CD4-positive, alpha-beta T cell treated with Interleukin-2 at 100 ng/mL for 4 hours (primary cell): ENCODE measurements around the gene KAT2A.
A peak's percentile ranks its signal among the peaks of the same experiment; 100 is the strongest.

Experiments used
- DNase-seq: peaks from one replicate; pipeline ENCODE4 v3.0.0-alpha.2; 2020; ENCODE audit warnings: low spot score

The KAT2A gene

GRCh38 chr17:42114118-42114517, 7.0 kb downstream of the KAT2A start:
- no peak for DNase-seq

GRCh38 chr17:42113293-42114069, 7.7 kb downstream of the KAT2A start:
- DNase-seq = no peak

- peak; percentile 86 for DNase-seq
Measured at GRCh38 chr17:42112552-42113176, 8.5 kb downstream of the KAT2A start, which contains the start of gene DHX58. Gene DHX58, minus strand, starts transcription at chr17:42112714. Its CDS starts 822 bp downstream, at chr17:42111892.

- DNase-seq = peak; percentile 33
Measured at GRCh38 chr17:42111871-42112551, 9.2 kb downstream of the KAT2A start.

GRCh38 chr17:42111265-42111636, 9.9 kb downstream of the KAT2A start:
- no peak for DNase-seq

DNA sequence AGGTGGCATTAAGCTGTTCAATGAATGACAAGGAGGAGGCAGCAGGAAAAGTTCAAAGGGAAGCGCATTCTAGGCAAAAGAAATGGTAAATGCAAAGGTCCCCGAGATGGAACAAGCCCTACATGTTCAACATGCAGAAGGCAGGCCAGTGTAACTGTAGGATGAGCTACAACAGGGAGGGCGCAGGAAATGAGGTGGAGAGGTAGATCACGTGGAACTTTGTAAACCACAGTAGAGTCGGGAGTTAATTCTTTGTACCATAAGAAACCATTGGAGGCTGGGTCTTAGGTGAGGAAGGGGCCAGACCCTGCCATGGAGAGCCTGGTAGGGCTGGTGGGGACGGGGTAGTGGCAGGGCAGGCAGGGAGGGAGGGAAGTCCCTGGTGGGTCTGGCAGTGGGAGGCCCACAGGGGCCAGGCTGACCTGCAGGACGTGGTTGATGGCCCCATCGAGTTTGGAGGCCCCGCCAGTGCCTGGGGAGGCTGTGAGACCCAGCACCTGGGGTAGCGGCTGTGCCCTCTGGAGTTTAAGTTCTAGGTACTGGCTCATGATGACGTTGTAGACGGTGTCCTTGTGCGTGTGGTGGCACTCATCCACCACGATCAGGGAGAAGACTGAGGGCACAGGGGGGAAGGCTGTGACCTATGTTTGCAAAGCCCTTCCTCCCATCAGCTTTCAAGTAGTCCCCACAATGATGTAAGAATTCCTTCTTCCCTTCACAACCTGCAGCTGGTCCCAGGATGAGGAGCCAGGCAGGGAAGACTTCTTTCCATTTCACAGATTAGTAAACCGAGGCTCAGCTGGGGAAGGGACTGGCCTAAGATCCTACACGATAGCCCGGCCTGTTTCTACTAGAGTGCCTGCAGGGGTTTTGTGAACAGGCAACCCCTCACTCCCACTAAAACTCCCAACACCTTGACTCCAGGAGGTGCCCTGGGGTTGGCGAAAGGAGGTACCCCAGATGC, 10.6 kb downstream of the KAT2A start:
- DNase-seq = no peak

DNA sequence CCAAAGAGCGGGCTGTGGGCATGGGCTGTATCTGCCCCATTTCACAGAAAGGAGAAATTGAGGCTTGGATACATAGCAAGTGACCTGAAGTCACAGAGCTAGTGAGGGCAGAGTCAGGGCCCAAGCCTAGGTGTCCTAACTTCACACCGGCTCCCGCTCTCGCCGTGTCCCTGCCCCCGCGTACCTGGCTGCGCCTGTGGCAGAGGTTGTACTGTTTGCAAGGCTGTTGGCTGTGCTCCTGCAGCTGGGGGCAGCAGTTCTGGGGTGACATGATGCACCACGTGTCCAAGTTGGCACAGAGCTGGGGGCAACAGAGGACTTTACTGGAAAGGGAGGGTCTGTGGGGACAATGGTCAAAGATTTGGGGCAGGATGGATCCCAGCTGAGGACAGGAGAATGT, 12.1 kb downstream of the KAT2A start:
- no peak for DNase-seq

DNA sequence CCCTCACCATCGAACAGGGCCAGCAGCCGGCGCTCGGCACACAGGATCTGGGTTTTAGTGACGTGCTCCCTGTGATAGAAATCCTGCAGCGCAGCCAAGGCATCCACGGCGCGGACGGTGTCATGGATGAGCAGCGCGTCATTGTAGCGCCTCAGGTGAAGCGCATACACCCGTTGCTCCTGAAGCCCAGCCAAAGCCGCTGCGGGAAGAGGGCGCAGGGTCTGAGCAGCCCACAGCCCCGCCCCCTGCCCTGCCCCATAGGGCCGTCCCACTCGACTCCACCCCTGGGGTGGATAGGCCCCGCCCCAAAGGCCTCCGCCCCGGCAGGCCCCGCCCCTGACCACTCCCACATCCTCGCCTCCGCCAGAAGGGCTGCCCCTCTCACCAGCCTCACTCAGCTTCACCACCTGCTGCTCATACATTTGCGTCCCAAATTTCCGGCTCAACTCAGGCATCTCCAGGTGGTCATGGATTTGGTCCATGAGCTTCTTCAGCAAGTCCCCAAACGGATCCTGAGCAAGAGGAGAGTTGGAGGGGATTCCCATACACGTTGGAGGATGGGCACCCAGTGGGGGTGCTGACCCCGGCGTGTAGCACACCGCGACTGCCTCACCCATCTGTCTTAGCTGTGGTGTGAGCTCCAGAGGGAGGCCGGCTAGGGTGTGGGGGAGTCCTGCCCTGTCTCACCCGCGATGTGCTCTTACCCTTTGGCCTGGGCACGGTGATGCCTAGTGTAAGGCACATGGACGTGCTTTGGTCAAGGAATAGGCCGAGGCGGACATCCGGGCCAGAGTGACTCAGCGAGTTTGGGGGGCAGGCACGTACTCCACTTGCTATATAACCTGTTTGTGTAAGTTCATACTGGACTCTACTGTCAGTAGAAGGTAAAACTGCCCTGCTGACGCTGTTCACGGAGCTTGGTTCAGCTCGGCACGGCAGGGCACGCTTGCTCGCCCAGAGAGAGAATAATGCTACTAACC, 13.3 kb downstream of the KAT2A start:
- DNase-seq = peak; percentile 88

- no peak for DNase-seq
Measured at GRCh38 chr17:42107124-42107523, 14.0 kb downstream of the KAT2A start.

DNA sequence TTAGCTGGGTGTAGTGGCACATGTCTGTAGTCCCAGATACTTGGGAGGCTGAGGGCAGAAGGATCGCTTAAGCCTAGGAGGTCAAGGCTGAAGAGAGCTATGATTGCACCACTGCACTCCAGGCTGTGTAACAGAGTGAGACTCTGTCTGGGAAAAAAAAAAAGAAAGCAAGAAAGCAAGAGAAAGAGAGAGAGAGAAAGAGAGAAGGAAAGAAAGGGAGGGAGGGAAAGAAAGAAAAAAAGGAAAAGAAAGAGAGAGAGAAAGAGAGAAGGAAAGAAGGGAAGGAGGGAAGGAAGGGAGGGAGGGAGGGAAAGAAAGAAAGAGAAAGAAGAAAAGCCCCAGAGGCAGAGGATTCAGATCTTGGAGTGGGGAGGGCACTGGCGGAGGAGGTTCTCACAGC, 15.2 kb downstream of the KAT2A start:
- no peak for DNase-seq

GRCh38 chr17:42104264-42104663, 16.9 kb downstream of the KAT2A start:
- no peak for DNase-seq

GRCh38 chr17:42103221-42103954, 17.8 kb downstream of the KAT2A start:
- DNase-seq = no peak

DNA sequence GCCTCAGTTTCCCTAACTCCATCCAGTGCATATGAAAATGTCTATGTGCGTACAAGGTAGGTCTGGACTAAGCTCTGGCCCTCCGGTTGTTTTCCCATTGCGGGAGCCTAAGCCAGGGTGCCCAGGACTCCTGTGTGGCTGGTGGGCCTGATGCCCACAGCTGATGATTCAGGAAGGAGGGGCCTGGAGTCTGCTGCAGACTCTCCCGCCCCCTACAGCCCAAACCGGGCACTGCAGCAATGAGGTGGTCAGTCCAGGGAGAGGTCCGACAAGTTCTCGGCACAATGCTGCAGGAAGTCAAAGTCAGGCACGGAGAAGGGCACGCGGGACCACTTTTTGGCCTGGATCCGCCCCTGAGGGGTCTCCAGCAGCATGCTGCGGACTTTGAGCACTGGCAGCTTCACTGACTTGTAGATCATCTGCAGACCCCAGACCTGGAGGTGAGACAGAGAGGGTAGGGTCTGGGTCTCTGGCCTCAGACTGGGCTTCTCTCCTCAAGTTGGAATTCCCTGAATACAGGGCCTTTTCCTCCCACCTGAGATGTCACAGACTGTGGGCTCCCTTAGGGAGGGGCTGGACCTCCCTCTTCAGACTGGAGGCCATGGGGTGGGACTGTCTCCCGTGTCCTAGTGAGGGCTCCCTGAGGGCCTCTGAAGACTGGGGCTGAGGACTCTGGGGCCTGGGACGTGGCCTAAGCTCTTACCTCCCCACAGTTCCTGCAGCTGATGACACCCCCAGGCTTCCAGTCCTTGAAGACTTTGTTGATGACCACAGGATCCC, 19.5 kb downstream of the KAT2A start:
- peak; percentile 62 for DNase-seq

- no peak for DNase-seq
Measured at GRCh38 chr17:42098730-42099399, 22.3 kb downstream of the KAT2A start.

DNA sequence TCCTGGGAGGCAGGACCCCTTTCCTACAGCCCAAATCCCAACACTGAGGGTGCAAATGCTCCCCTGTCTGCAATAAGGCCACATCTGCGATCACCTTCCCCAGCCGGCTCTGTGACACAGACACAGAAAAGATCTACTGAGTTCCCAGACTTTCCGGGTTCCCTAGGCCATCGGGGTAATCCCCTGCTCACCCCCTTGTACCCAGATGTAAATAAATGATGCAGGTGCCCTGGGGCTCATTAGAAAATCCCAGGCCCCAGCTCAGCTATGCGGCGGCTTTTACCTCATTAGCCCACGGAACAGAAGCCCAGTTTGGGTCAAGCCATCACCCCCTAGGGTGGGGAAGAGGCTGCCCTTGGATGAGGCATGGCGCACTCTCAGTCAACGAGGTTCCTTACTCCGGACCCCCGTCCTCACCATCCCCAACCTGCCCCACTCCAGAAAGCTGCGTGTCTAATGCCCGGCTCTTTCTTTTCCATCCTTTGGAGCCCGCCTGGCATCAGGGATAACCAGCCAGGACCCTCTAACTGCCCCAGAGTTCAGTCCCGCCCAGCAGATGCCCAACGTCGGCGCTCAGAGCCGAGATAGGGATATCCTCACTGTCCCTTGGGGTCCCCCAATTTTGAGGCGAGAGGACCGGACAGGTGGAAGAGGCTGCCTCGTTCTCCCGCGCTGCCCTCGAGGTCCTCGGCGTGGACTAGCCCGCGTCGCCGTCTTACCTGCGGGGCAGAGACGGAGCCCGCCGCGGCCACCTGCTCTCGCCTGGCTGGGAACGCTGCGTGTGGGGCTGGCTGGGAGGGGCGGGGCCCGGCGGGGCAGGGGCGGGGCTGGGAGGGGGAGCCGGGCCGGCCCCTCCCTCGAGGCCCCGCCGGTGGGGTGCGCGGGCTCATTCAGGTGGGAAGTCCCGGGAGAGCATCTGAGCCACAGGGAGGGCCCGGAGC, 23.2 kb downstream of the KAT2A start, which contains the start of gene ZNF385C:
Gene ZNF385C (minus strand): TSS at position 783 of the 941 bp plus-strand sequence. CDS start 35,417 bp downstream, outside the sequence.
- peak; percentile 26 for DNase-seq

- no peak for DNase-seq
Measured at GRCh38 chr17:42096360-42097111, 24.6 kb downstream of the KAT2A start.
